OCI-LY1 (cell line): Measurements from ENCODE around the gene HS3ST2.

Experiments used
- CTCF ChIP-seq: fragments of 200-600 bp; sonication (generic), shearing (Covaris generic); IDR thresholded peaks from 2 replicates; pipeline ENCODE4 v1.5.1; 2017; ENCODE audit warnings: mild to moderate bottlenecking, antibody characterized with exemption, low read length, moderate library complexity, mixed read lengths
- EZH2 ChIP-seq: fragments of 200-600 bp; sonication (generic), shearing (Covaris generic); IDR thresholded peaks from 2 replicates; pipeline ENCODE4 v1.8.0; 2017; ENCODE audit warnings: borderline replicate concordance, mixed run types, mild to moderate bottlenecking, antibody characterized with exemption, low read length, moderate library complexity, mixed read lengths

GRCh38 chr16:22898874-22899348, 84.9 kb downstream of the HS3ST2 start:
- TF ChIP-seq CTCF (peak; percentile 86), EZH2 (no peak)
